Measurements from ENCODE around the gene PARP4.
"Not testable (repeated sequence)": the region's sequence is repeated elsewhere in the genome, so short reads cannot be mapped to it uniquely, and the experiment has no call there.

DNA sequence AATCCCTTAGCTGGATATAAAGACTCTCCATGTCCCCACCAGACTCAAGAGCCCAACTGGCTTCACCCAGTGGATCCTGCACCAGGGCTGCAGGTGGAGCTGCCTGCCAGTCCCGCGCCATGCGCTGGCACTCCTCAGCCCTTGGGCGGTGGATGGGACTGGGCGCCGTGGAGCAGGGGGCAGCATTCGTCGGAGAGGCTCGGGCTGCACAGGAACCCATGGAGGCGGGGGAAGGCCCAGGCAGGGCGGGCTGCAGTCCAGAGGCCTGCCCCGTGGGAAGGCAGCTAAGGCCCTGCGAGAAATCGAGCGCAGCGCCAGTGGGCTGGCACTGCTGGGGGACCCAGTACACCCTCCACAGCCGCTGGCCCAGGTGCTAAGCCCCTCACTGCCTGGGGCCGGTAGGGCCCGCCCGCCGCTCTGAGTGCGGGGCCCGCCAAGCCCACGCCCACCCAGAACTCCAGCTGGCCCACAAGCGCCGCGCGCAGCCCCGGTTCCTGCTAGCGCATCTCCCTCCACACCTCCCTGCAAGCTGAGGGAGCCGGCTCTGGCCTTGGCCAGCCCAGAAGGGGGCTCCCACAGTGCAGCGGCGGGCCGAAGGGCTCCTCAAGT is 48.1 kb upstream of the PARP4 start:
- TF ChIP-seq, protein P1, sequence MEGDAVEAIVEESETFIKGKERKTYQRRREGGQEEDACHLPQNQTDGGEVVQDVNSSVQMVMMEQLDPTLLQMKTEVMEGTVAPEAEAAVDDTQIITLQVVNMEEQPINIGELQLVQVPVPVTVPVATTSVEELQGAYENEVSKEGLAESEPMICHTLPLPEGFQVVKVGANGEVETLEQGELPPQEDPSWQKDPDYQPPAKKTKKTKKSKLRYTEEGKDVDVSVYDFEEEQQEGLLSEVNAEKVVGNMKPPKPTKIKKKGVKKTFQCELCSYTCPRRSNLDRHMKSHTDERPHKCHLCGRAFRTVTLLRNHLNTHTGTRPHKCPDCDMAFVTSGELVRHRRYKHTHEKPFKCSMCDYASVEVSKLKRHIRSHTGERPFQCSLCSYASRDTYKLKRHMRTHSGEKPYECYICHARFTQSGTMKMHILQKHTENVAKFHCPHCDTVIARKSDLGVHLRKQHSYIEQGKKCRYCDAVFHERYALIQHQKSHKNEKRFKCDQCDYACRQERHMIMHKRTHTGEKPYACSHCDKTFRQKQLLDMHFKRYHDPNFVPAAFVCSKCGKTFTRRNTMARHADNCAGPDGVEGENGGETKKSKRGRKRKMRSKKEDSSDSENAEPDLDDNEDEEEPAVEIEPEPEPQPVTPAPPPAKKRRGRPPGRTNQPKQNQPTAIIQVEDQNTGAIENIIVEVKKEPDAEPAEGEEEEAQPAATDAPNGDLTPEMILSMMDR (IDR thresholded peaks at IDR 0.05) = not testable (repeated sequence)
- not testable (repeated sequence) for TF ChIP-seq RFX5 (IDR thresholded peaks at IDR 0.05); POLR2A (IDR thresholded peaks at IDR 0.05; ENCODE audit: low read length); ZC3H11A (IDR thresholded peaks at IDR 0.05); CHD2 (IDR thresholded peaks at IDR 0.05; ENCODE audit: low read length, partially characterized antibody)

All from A549 (cell line).